ENCODE data around the gene SENP5. TPM values are rescaled to one million over a fixed set of nuclear protein-coding genes. Genes with fewer than 3 reads are reported as not detected.
A peak's percentile ranks its signal among the peaks of the same experiment; 100 is the strongest.

Gene SENP5
- total and polyA plus RNA-seq, 9 of the 15 experiments (the other 6 are each of a cell fraction or from before 2014, with no cell fraction given): 18.3 to 59.7 (median 35.8) TPM

DNA sequence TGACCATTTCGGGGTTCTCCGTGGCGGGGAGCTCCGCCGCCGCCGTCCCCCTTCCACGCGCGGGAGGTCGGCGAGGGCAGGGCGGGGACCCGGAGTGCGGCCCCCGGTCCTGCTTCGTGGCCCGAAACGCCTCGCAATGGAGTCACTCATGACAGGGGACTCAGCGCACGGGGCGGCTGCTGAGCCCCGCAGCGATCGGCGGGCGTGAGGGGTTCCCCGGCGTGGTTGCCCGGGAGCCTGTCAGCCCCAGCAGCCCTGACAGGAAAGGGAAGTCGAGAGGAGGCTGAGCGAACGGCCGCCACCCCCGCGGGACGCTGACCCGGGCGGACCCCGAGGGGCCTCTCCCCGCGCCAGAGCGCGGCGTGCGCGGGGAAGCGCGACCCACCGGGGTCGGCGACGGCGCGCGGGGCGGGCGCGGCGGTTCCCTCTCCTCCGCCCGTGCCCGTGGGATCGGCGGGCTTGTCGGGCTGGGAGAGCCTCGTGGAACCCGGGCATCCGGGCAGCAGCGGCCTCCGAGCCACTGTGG is 101.5 kb downstream of the SENP5 start (continued):
- no peak for TF ChIP-seq ELK1 (CRISPR knock-in tag; IDR thresholded peaks at IDR 0.05)
- no peak for TF ChIP-seq JUND (IDR thresholded peaks at IDR 0.05; ENCODE audit: borderline replicate concordance, low read depth, low read length)
- TF ChIP-seq JUND (tag; IDR thresholded peaks at IDR 0.05; ENCODE audit: borderline replicate concordance, low read depth, low read length): no peak
- 0 out of 2 replicates have a peak, but pooled peaks have one; percentile 24 for TF ChIP-seq MECOM (CRISPR knock-in tag; IDR thresholded peaks at IDR 0.05)
- TF ChIP-seq, protein P1, sequence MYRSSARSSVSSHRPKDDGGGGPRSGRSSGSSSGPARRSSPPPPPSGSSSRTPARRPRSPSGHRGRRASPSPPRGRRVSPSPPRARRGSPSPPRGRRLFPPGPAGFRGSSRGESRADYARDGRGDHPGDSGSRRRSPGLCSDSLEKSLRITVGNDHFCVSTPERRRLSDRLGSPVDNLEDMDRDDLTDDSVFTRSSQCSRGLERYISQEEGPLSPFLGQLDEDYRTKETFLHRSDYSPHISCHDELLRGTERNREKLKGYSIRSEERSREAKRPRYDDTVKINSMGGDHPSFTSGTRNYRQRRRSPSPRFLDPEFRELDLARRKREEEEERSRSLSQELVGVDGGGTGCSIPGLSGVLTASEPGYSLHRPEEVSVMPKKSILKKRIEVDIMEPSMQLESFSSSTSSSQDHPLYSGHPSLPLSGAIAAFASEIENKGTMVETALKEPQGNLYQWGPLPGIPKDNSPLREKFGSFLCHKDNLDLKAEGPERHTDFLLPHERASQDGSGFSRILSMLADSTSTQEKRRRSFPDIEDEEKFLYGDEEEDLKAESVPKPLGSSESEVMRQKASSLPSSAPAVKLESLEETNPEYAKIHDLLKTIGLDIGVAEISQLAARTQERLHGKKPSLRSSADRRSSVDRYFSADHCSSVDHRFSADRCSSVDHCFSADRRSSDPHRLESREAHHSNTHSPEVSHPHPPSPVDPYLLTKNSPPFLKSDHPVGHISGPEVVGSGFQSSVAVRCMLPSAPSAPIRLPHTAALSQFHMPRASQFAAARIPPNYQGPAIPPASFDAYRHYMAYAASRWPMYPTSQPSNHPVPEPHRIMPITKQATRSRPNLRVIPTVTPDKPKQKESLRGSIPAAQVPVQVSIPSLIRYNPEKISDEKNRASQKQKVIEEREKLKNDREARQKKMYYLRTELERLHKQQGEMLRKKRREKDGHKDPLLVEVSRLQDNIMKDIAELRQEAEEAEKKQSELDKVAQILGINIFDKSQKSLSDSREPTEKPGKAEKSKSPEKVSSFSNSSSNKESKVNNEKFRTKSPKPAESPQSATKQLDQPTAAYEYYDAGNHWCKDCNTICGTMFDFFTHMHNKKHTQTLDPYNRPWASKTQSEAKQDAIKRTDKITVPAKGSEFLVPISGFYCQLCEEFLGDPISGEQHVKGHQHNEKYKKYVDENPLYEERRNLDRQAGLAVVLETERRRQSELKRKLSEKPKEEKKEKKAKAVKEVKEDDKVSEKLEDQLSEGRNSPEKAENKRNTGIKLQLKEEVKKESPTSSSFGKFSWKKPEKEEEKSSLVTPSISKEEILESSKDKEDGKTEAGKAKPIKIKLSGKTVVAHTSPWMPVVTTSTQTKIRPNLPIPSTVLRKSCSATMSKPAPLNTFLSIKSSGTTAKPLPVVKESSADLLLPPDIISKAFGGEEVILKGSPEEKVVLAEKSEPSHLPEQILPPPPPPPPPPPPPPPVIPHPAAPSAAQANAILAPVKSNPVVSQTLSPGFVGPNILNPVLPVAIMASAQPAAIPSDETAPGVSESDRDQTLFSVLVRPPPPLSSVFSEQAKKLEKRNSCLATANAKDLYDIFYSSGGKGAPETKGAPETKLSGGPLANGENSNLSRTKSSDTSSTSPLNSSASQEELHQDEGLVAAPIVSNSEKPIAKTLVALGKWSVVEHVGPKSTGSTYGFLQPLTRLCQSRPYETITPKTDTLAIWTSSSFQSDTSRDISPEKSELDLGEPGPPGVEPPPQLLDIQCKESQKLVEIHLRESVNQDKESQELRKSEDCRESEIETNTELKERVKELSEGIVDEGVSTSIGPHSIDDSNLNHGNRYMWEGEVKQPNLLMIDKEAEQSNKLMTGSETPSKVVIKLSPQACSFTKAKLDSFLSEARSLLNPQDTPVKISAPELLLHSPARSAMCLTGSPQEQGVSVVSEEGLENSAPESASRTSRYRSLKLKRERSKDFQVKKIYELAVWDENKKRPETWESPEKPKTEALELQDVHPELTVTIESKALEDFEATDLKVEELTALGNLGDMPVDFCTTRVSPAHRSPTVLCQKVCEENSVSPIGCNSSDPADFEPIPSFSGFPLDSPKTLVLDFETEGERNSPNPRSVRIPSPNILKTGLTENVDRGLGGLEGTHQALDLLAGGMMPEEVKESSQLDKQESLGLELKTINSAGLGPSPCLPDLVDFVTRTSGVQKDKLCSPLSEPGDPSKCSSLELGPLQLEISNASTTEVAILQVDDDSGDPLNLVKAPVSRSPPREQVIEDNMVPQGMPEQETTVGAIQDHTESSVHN (IDR thresholded peaks at IDR 0.05; ENCODE audit: borderline replicate concordance in 1 of 2, low read depth in 1 of 2): no peak
- TF ChIP-seq SAP30 (IDR thresholded peaks at IDR 0.05; ENCODE audit: borderline replicate concordance, insufficient read depth, low read depth, low read length, poor library complexity, severe bottlenecking): no peak
- TF ChIP-seq, protein P2, sequence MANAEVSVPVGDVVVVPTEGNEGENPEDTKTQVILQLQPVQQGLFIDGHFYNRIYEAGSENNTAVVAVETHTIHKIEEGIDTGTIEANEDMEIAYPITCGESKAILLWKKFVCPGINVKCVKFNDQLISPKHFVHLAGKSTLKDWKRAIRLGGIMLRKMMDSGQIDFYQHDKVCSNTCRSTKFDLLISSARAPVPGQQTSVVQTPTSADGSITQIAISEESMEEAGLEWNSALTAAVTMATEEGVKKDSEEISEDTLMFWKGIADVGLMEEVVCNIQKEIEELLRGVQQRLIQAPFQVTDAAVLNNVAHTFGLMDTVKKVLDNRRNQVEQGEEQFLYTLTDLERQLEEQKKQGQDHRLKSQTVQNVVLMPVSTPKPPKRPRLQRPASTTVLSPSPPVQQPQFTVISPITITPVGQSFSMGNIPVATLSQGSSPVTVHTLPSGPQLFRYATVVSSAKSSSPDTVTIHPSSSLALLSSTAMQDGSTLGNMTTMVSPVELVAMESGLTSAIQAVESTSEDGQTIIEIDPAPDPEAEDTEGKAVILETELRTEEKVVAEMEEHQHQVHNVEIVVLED (CRISPR knock-in tag; IDR thresholded peaks at IDR 0.05): peak; percentile 31; the same call in 1 of the 2 replicates
- TF ChIP-seq MIER1 (IDR thresholded peaks at IDR 0.05; ENCODE audit: low read depth): no peak
- no peak for TF ChIP-seq CBFA2T2 (conservative IDR thresholded peaks at IDR 0.05)
- no peak for TF ChIP-seq SMAD2 (IDR thresholded peaks at IDR 0.05; ENCODE audit: low read depth, low read length)
- TF ChIP-seq DDX20 (tag; IDR thresholded peaks at IDR 0.05; ENCODE audit: low read depth): no peak
- TF ChIP-seq, protein P3, sequence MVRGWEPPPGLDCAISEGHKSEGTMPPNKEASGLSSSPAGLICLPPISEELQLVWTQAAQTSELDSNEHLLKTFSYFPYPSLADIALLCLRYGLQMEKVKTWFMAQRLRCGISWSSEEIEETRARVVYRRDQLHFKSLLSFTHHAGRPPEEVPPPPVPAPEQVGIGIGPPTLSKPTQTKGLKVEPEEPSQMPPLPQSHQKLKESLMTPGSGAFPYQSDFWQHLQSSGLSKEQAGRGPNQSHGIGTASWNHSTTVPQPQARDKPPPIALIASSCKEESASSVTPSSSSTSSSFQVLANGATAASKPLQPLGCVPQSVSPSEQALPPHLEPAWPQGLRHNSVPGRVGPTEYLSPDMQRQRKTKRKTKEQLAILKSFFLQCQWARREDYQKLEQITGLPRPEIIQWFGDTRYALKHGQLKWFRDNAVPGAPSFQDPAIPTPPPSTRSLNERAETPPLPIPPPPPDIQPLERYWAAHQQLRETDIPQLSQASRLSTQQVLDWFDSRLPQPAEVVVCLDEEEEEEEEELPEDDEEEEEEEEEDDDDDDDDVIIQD (CRISPR knock-in tag; IDR thresholded peaks at IDR 0.05): peak; percentile 91
- TF ChIP-seq ZBED1 (IDR thresholded peaks at IDR 0.05): no peak
- TF ChIP-seq CHCHD3 (CRISPR knock-in tag; IDR thresholded peaks at IDR 0.05): no peak
- no peak for TF ChIP-seq MTA2 (IDR thresholded peaks at IDR 0.05; ENCODE audit: low read depth)
- no peak for TF ChIP-seq PCBP2 (IDR thresholded peaks at IDR 0.05; ENCODE audit: low read depth, low read length, poor library complexity, severe bottlenecking)

Measured in K562 (cell line).